H1 (cell line): ENCODE results near the gene BCAP31. TPM values are rescaled to one million over a fixed set of nuclear protein-coding genes. Genes with fewer than 3 reads are reported as not detected.

ENCODE experiments used
- polyA plus RNA-seq, 7 experiments: library from polyadenylated mRNA; depleted of rRNA in 3 of 7; stranded (reverse) in 5 of 7; unstranded in 2 of 7; fragments of >200 nt in 5 of 7; fragments of 200-250 nt in 2 of 7; gene quantifications; 1 replicate in 5 of 7; 2 replicates in 1 of 7; 4 replicates in 1 of 7; pipeline versions ENCODE4 v1.2.1 to v1.2.3, GENCODE V29; 2011 to 2013; ENCODE audit warnings: missing spikeins in 2 of 7, mixed read lengths in 2 of 7
- total RNA-seq: library from RNA; stranded (reverse); fragmentation: NEBNext Ultra II Directional; extraction: Animal tissue kit (Norgen Biotek cat#: 25700); gene quantifications from 2 replicates; pipeline ENCODE4 v1.2.1, GENCODE V29; 2021
- TF ChIP-seq, protein P1 (sequence below): fragments of 300-600 bp; sonication (generic); IDR thresholded peaks from 2 replicates; pipeline ENCODE4 v1.7.1; 2012; ENCODE audit warnings: low read length, moderate library complexity, mild to moderate bottlenecking, inconsistent platforms; ENCODE audit not compliant: insufficient replicate concordance

BCAP31 gene
- total and polyA plus RNA-seq, 2 of the 8 experiments (the other 6 are each of a cell fraction or from before 2014, with no cell fraction given): 136 to 159 TPM

DNA sequence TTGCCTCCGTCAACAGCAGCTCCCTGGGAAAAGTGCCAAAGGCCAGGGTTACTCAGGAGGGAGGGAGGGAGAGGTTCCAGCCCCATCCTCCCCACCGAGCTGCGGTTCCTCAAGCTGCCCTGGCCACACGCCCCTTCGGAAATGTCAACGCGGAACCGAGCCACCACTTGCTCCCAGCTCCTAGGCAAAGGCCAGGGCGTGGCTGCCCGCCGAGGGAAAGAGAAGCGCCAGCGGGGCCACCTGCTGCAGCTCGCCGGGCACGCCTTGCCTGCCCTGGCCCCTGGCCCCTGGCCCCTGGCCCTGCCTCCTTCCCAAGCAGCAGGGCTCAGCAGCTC, 21.2 kb downstream of the BCAP31 start (continued):
- TF ChIP-seq, protein P1, sequence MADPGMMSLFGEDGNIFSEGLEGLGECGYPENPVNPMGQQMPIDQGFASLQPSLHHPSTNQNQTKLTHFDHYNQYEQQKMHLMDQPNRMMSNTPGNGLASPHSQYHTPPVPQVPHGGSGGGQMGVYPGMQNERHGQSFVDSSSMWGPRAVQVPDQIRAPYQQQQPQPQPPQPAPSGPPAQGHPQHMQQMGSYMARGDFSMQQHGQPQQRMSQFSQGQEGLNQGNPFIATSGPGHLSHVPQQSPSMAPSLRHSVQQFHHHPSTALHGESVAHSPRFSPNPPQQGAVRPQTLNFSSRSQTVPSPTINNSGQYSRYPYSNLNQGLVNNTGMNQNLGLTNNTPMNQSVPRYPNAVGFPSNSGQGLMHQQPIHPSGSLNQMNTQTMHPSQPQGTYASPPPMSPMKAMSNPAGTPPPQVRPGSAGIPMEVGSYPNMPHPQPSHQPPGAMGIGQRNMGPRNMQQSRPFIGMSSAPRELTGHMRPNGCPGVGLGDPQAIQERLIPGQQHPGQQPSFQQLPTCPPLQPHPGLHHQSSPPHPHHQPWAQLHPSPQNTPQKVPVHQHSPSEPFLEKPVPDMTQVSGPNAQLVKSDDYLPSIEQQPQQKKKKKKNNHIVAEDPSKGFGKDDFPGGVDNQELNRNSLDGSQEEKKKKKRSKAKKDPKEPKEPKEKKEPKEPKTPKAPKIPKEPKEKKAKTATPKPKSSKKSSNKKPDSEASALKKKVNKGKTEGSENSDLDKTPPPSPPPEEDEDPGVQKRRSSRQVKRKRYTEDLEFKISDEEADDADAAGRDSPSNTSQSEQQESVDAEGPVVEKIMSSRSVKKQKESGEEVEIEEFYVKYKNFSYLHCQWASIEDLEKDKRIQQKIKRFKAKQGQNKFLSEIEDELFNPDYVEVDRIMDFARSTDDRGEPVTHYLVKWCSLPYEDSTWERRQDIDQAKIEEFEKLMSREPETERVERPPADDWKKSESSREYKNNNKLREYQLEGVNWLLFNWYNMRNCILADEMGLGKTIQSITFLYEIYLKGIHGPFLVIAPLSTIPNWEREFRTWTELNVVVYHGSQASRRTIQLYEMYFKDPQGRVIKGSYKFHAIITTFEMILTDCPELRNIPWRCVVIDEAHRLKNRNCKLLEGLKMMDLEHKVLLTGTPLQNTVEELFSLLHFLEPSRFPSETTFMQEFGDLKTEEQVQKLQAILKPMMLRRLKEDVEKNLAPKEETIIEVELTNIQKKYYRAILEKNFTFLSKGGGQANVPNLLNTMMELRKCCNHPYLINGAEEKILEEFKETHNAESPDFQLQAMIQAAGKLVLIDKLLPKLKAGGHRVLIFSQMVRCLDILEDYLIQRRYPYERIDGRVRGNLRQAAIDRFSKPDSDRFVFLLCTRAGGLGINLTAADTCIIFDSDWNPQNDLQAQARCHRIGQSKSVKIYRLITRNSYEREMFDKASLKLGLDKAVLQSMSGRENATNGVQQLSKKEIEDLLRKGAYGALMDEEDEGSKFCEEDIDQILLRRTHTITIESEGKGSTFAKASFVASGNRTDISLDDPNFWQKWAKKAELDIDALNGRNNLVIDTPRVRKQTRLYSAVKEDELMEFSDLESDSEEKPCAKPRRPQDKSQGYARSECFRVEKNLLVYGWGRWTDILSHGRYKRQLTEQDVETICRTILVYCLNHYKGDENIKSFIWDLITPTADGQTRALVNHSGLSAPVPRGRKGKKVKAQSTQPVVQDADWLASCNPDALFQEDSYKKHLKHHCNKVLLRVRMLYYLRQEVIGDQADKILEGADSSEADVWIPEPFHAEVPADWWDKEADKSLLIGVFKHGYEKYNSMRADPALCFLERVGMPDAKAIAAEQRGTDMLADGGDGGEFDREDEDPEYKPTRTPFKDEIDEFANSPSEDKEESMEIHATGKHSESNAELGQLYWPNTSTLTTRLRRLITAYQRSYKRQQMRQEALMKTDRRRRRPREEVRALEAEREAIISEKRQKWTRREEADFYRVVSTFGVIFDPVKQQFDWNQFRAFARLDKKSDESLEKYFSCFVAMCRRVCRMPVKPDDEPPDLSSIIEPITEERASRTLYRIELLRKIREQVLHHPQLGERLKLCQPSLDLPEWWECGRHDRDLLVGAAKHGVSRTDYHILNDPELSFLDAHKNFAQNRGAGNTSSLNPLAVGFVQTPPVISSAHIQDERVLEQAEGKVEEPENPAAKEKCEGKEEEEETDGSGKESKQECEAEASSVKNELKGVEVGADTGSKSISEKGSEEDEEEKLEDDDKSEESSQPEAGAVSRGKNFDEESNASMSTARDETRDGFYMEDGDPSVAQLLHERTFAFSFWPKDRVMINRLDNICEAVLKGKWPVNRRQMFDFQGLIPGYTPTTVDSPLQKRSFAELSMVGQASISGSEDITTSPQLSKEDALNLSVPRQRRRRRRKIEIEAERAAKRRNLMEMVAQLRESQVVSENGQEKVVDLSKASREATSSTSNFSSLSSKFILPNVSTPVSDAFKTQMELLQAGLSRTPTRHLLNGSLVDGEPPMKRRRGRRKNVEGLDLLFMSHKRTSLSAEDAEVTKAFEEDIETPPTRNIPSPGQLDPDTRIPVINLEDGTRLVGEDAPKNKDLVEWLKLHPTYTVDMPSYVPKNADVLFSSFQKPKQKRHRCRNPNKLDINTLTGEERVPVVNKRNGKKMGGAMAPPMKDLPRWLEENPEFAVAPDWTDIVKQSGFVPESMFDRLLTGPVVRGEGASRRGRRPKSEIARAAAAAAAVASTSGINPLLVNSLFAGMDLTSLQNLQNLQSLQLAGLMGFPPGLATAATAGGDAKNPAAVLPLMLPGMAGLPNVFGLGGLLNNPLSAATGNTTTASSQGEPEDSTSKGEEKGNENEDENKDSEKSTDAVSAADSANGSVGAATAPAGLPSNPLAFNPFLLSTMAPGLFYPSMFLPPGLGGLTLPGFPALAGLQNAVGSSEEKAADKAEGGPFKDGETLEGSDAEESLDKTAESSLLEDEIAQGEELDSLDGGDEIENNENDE: no peak
